ENCODE results near the gene HDC.
A peak's percentile ranks its signal among the peaks of the same experiment; 100 is the strongest.

Gene HDC

GRCh38 chr15:50228866-50229265 lies 36.7 kb downstream of the HDC start:
- TF ChIP-seq CTCF (IDR thresholded peaks at IDR 0.05; ENCODE audit: low read depth, low read length) = no peak
- DNase-seq (ENCODE audit: extremely low read depth, low read depth) = no peak

- peak; percentile 14 for DNase-seq (ENCODE audit: extremely low read depth, low read depth)
- TF ChIP-seq CTCF (IDR thresholded peaks at IDR 0.05; ENCODE audit: low read depth, low read length) = no peak
These were observed 38.5 kb downstream of the HDC start for GRCh38 chr15:50227076-50227475.

- TF ChIP-seq CTCF (IDR thresholded peaks at IDR 0.05; ENCODE audit: low read depth, low read length) = no peak
- no peak for DNase-seq (ENCODE audit: extremely low read depth, low read depth)
These were observed 39.6 kb downstream of the HDC start for GRCh38 chr15:50225938-50226337.

- DNase-seq (ENCODE audit: extremely low read depth, low read depth) = no peak
- TF ChIP-seq CTCF (IDR thresholded peaks at IDR 0.05; ENCODE audit: low read depth, low read length) = no peak
These were observed 40.5 kb downstream of the HDC start for GRCh38 chr15:50225057-50225456.

GRCh38 chr15:50224606-50225005 lies 40.9 kb downstream of the HDC start:
- no peak for TF ChIP-seq CTCF (IDR thresholded peaks at IDR 0.05; ENCODE audit: low read depth, low read length)

GRCh38 chr15:50222181-50222580 lies 43.3 kb downstream of the HDC start:
- TF ChIP-seq CTCF (IDR thresholded peaks at IDR 0.05; ENCODE audit: low read depth, low read length) = no peak
- no peak for DNase-seq (ENCODE audit: extremely low read depth, low read depth)

More at GRCh38 chr15:50224606-50225005, 40.9 kb downstream of the HDC start:
- DNase-seq (ENCODE audit: extremely low read depth, low read depth) = no peak

GRCh38 chr15:50219820-50220219 lies 45.7 kb downstream of the HDC start:
- no peak for TF ChIP-seq CTCF (IDR thresholded peaks at IDR 0.05; ENCODE audit: low read depth, low read length)
- no peak for DNase-seq (ENCODE audit: extremely low read depth, low read depth)
